Endothelial cell of umbilical vein (primary cell): ENCODE data around the gene RNU5B-1. TPM values are rescaled to one million over a fixed set of nuclear protein-coding genes. Genes with fewer than 3 reads are reported as not detected.

Source experiments
- BruUV-seq: library from RNA; stranded (reverse); fragments of 400-500 nt; replicated peaks from 2 replicates; lab custom pipeline; 2021; lab: Mats Ljungman, UMichigan
- CTCF ChIA-PET: fragments of 300-600, 350-600 bp; sonication (Branson Sonifier 250); formaldehyde crosslinking; loops from one replicate; lab custom pipeline; 2021; ENCODE audit warnings: antibody characterized with exemption, inconsistent platforms; lab: Charles Lee
- POLR2A ChIA-PET: fragments of 300-600, 350-600 bp; sonication (Branson Sonifier 250); formaldehyde crosslinking; loops from one replicate; lab custom pipeline; 2021; ENCODE audit warnings: antibody characterized with exemption, inconsistent platforms; lab: Charles Lee
- DNase-seq: peaks from one replicate; pipeline ENCODE4 v3.0.0-alpha.2; 2011; ENCODE audit warnings: low read depth, low spot score
- FAIRE-seq: peaks from 2 replicates; lab custom pipeline; 2011; peaks lifted over from hg19 to GRCh38; lab: Jason Lieb, UNC
- H2AFZ ChIP-seq: 2 replicates; pipeline ENCODE4 v1.6.0; 2012; ENCODE audit warnings: low read depth, low read length, control low read depth, inconsistent platforms
- H3K27ac ChIP-seq: 2 replicates; pipeline ENCODE4 v1.5.1; 2011; ENCODE audit warnings: low read depth, mild to moderate bottlenecking, control low read depth, low read length, moderate library complexity; ENCODE audit not compliant: insufficient read depth
- H3K27me3 ChIP-seq, 2 experiments: 2 replicates each; pipeline versions ENCODE4 v1.6.0 to v1.6.1; 2011; ENCODE audit warnings: low read length in 2 of 2, mixed read lengths in 1 of 2; ENCODE audit not compliant: control insufficient read depth in 2 of 2, insufficient read depth in 2 of 2
- H3K36me3 ChIP-seq, 2 experiments: 2 replicates in 1 of 2; 3 replicates in 1 of 2; pipeline ENCODE4 v1.5.1; 2011; ENCODE audit warnings: low read length in 2 of 2, mild to moderate bottlenecking in 1 of 2, moderate library complexity in 1 of 2; ENCODE audit not compliant: control insufficient read depth in 2 of 2, insufficient read depth in 2 of 2; ENCODE audit errors: extremely low read depth in 1 of 2
- H3K4me1 ChIP-seq: 3 replicates; pipeline ENCODE4 v1.5.1; 2011; ENCODE audit warnings: mild to moderate bottlenecking, low read length; ENCODE audit not compliant: control insufficient read depth, insufficient read depth; ENCODE audit errors: extremely low read depth
- H3K4me2 ChIP-seq: 2 replicates; pipeline ENCODE4 v1.6.1; 2011; ENCODE audit warnings: low read length, control low read depth, mixed read lengths; ENCODE audit not compliant: insufficient read depth
- H3K4me3 ChIP-seq, 3 experiments: fragments of 200-600 bp in 1 of 3; sonication (generic), shearing (Covaris generic) in 1 of 3; replicated peaks in 1 of 3; 2 replicates each; pipeline ENCODE4 v1.5.1; 2011 to 2016; ENCODE audit warnings: control low read depth in 3 of 3, low read length in 3 of 3, mild to moderate bottlenecking in 2 of 3, inconsistent platforms in 1 of 3, low read depth in 1 of 3, moderate library complexity in 1 of 3; ENCODE audit not compliant: insufficient read depth in 1 of 3
- H3K79me2 ChIP-seq: 2 replicates; pipeline ENCODE4 v1.6.0; 2012; ENCODE audit warnings: low read length, inconsistent platforms; ENCODE audit not compliant: control insufficient read depth, insufficient read depth
- H3K9ac ChIP-seq: replicated peaks from 2 replicates; pipeline ENCODE3; 2011; ENCODE audit warnings: low read length, control low read depth; ENCODE audit not compliant: insufficient read depth; ENCODE audit errors: extremely low read depth
- H3K9me1 ChIP-seq: replicated peaks from 3 replicates; pipeline ENCODE4 v1.6.0; 2011; ENCODE audit warnings: mild to moderate bottlenecking, low read length; ENCODE audit not compliant: control insufficient read depth, insufficient read depth; ENCODE audit errors: extremely low read depth
- H3K9me3 ChIP-seq: replicated peaks from 2 replicates; pipeline ENCODE4 v1.5.1; 2012; ENCODE audit warnings: low read length, inconsistent platforms; ENCODE audit not compliant: control insufficient read depth, insufficient read depth
- H4K20me1 ChIP-seq: replicated peaks from 2 replicates; pipeline ENCODE3; 2011; ENCODE audit warnings: mild to moderate bottlenecking, low read length; ENCODE audit not compliant: control insufficient read depth, insufficient read depth; ENCODE audit errors: extremely low read depth
- EZH2 ChIP-seq: IDR thresholded peaks from 2 replicates; pipeline ENCODE4 v1.6.1; 2012; ENCODE audit warnings: borderline replicate concordance, low read depth, mild to moderate bottlenecking, moderate library complexity, low read length, inconsistent platforms; ENCODE audit not compliant: severe bottlenecking
- FOS ChIP-seq: IDR thresholded peaks from 2 replicates; pipeline ENCODE4 v1.6.1; 2011; ENCODE audit warnings: mild to moderate bottlenecking, low read length, moderate library complexity, borderline replicate concordance; ENCODE audit not compliant: insufficient read depth
- GATA2 ChIP-seq: IDR thresholded peaks from 2 replicates; pipeline ENCODE4 v1.7.0; 2011; ENCODE audit warnings: low read depth, mild to moderate bottlenecking, moderate library complexity, mixed read lengths, low read length; ENCODE audit not compliant: insufficient read length, insufficient read depth
- JUN ChIP-seq: IDR thresholded peaks from 2 replicates; pipeline ENCODE4 v1.6.1; 2011; ENCODE audit warnings: borderline replicate concordance, low read depth; ENCODE audit not compliant: insufficient read length, insufficient read depth
- MYC ChIP-seq: IDR thresholded peaks from one replicate; pipeline ENCODE4 v1.6.1; 2011; ENCODE audit warnings: mild to moderate bottlenecking, low read depth, low read length
- POLR2A ChIP-seq: IDR thresholded peaks from 2 replicates; pipeline ENCODE4 v1.6.1; 2012; ENCODE audit warnings: low read depth, mild to moderate bottlenecking, control low read depth, low read length
- POLR2AphosphoS5 ChIP-seq: IDR thresholded peaks from 2 replicates; pipeline ENCODE4 v1.6.1; 2012; ENCODE audit warnings: low read depth, mild to moderate bottlenecking, control low read depth, low read length, moderate library complexity; ENCODE audit not compliant: insufficient read depth
- dilution Hi-C: fragments of 300-500 bp; cut with MboI; formaldehyde crosslinking; loops from one replicate; pipeline ENCODE4 v1.15.0; 2019; ENCODE audit warnings: low sequenced_read_pairs; ENCODE audit not compliant: extremely low pct_ligation_motif_present
- intact Hi-C: fragments of 100-400 bp; cut with micrococcal nuclease; formaldehyde crosslinking; loops from one replicate; pipeline ENCODE4 v1.10.0; 2022
- polyA plus RNA-seq, 4 experiments: library from polyadenylated mRNA; depleted of rRNA in 3 of 4; stranded (reverse) in 3 of 4; unstranded in 1 of 4; fragments of >200 nt; gene quantifications; 2 replicates each; pipeline versions ENCODE4 v1.2.1 to v1.2.3, GENCODE V29; 2011 to 2012; ENCODE audit warnings: missing spikeins in 1 of 4
- total RNA-seq: library from RNA; stranded (reverse); gene quantifications from 2 replicates; pipeline ENCODE4 v1.2.3, GENCODE V29; 2021
- TF ChIP-seq, protein P1 (sequence below): IDR thresholded peaks from 2 replicates; pipeline ENCODE4 v1.6.1; 2011; ENCODE audit not compliant: insufficient read depth, insufficient read length
- TF ChIP-seq, protein P2 (sequence below), 2 donors: IDR thresholded peaks; 1 replicate in 1 of 2; 2 replicates in 1 of 2; pipeline ENCODE4 v1.5.1; 2011; ENCODE audit warnings: low read length in 2 of 2, mild to moderate bottlenecking in 2 of 2, moderate library complexity in 2 of 2, control low read depth in 1 of 2, inconsistent platforms in 1 of 2, low read depth in 1 of 2; ENCODE audit not compliant: insufficient read depth in 1 of 2; ENCODE audit errors: extremely low read depth in 1 of 2

RNU5B-1 gene
- total and polyA plus RNA-seq, 2 donors (not counting 3 experiments of a cell fraction or from before 2014, with no cell fraction given), result not detected

DNA sequence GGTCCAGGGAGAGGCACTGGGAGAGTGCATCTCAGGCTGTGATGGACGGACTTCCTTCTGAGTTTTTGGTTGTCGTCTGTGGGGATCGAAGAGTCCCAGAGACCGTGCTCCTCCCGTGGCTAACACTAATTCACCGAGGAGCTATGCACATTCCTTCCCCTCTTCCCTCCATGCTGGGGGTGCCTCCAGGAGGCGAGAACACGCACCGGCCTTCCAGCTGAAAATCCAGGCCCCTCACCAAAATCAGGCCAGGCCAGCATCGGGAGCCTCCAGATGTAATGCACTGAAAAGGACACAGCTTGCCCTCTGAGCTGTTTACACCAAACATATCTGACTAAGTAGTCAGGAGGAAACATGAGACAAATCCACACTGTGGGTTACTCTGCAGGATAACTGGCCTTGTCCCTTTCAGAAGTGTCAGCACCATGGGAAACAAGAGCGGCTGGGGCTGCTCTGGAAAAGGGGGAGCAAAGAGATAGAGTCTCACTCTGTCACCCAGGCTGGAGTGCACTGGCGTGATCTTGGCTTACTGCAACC, 5.5 kb downstream of the RNU5B-1 start:
- H3K27ac ChIP-seq, result no peak overlapping the region
- DNase-seq, result no peak

More for the DNA sequence above, 5.5 kb downstream of the RNU5B-1 start:
- Histone ChIP-seq H3K79me2 (no peaks in the 10 kb centered on the region), H3K9me3 (no peaks in the 10 kb centered on the region), H3K4me3 (no peak overlapping the region), H4K20me1 (no peaks in the 10 kb centered on the region), H3K36me3 (no peaks in the 10 kb centered on the region), H2AFZ (no peak overlapping the region), H3K9ac (no peak overlapping the region), H3K4me1 (no peaks in the 10 kb centered on the region), H3K9me1 (no peaks in the 10 kb centered on the region), H3K27me3 (peaks cover 7 to 10% of the 10 kb centered on the region in 2 experiments), H3K4me2 (no peak overlapping the region)
- ChIA-PET CTCF (interaction anchor here (0.7 to 1.0 kb wide), 2 partner anchors 14 to 90 kb away, joined by 3 read pairs; no protein-coding TSS in a partner anchor), POLR2A (no interaction called here)
- no peak for FAIRE-seq
- BruUV-seq, result no TSS peak
- intact Hi-C loops, result no loop called here
- dilution Hi-C loops, result no loop called here
- TF ChIP-seq POLR2AphosphoS5 (no peak), EZH2 (no peak), JUN (no peak), MYC (no peak), POLR2A (no peak), GATA2 (no peak), FOS (no peak)
- TF ChIP-seq, protein P1, sequence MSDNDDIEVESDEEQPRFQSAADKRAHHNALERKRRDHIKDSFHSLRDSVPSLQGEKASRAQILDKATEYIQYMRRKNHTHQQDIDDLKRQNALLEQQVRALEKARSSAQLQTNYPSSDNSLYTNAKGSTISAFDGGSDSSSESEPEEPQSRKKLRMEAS, result no peak
- TF ChIP-seq, protein P2, sequence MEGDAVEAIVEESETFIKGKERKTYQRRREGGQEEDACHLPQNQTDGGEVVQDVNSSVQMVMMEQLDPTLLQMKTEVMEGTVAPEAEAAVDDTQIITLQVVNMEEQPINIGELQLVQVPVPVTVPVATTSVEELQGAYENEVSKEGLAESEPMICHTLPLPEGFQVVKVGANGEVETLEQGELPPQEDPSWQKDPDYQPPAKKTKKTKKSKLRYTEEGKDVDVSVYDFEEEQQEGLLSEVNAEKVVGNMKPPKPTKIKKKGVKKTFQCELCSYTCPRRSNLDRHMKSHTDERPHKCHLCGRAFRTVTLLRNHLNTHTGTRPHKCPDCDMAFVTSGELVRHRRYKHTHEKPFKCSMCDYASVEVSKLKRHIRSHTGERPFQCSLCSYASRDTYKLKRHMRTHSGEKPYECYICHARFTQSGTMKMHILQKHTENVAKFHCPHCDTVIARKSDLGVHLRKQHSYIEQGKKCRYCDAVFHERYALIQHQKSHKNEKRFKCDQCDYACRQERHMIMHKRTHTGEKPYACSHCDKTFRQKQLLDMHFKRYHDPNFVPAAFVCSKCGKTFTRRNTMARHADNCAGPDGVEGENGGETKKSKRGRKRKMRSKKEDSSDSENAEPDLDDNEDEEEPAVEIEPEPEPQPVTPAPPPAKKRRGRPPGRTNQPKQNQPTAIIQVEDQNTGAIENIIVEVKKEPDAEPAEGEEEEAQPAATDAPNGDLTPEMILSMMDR (IDR thresholded peaks at IDR 0.05; ENCODE audit: extremely low read depth in 1 of 2, insufficient read depth in 1 of 2, low read depth in 1 of 2, low read length in 2 of 2), result no peak
